Loucy (cell line): ENCODE measurements around the gene DBH.

ENCODE experiments used
- H2AFZ ChIP-seq: fragments of 200-600 bp; sonication (generic); 2 replicates; pipeline ENCODE4 v1.6.0; 2016; ENCODE audit warnings: antibody characterized with exemption, mild to moderate bottlenecking, low read length, moderate library complexity
- H3F3A ChIP-seq: fragments of 200-600 bp; 2 replicates; pipeline ENCODE4 v1.6.0; 2016; ENCODE audit warnings: antibody characterized with exemption, low read depth, mild to moderate bottlenecking
- H3K27me3 ChIP-seq: fragments of 200-600 bp; sonication (generic); 2 replicates; pipeline ENCODE4 v1.6.1; 2014; ENCODE audit warnings: low read length, mild to moderate bottlenecking; ENCODE audit not compliant: insufficient read depth, poor library complexity, severe bottlenecking
- H3K36me3 ChIP-seq: fragments of 200-600 bp; sonication (generic); 2 replicates; pipeline ENCODE4 v1.6.1; 2016; ENCODE audit warnings: low read length; ENCODE audit not compliant: insufficient read depth
- H3K4me1 ChIP-seq: fragments of 200-600 bp; sonication (generic); 2 replicates; pipeline ENCODE4 v1.5.1; 2014; ENCODE audit warnings: low read length, mild to moderate bottlenecking; ENCODE audit not compliant: insufficient read depth, poor library complexity, severe bottlenecking
- H3K4me2 ChIP-seq: fragments of 200-600 bp; sonication (generic); 2 replicates; pipeline ENCODE4 v1.6.0; 2014; ENCODE audit warnings: antibody characterized with exemption, low read length, low read depth, mild to moderate bottlenecking; ENCODE audit not compliant: poor library complexity, severe bottlenecking
- H3K4me3 ChIP-seq: fragments of 200-600 bp; sonication (generic); 2 replicates; pipeline ENCODE4 v1.5.1; 2014; ENCODE audit warnings: low read length, mild to moderate bottlenecking, mixed read lengths; ENCODE audit not compliant: poor library complexity, severe bottlenecking
- H3K79me2 ChIP-seq: fragments of 200-600 bp; sonication (generic); 2 replicates; pipeline ENCODE4 v1.6.1; 2014; ENCODE audit warnings: low read length; ENCODE audit not compliant: insufficient read depth
- H3K9ac ChIP-seq: fragments of 200-600 bp; sonication (generic); 2 replicates; pipeline ENCODE4 v1.6.0; 2014; ENCODE audit warnings: mild to moderate bottlenecking, low read depth, low read length, moderate library complexity; ENCODE audit not compliant: poor library complexity, severe bottlenecking
- H3K9me2 ChIP-seq: fragments of 200-600 bp; sonication (generic); replicated peaks from 2 replicates; pipeline ENCODE4 v1.6.1; 2016; ENCODE audit warnings: low read depth, low read length, mixed read lengths
- H3K9me3 ChIP-seq: fragments of 200-600 bp; sonication (generic); 2 replicates; pipeline ENCODE4 v1.6.1; 2014; ENCODE audit warnings: mild to moderate bottlenecking, antibody characterized with exemption, low read length, low read depth; ENCODE audit not compliant: insufficient read depth
- H4K20me1 ChIP-seq: fragments of 200-600 bp; sonication (generic); 2 replicates; pipeline ENCODE4 v1.6.0; 2014; ENCODE audit warnings: antibody characterized with exemption, low read length, mild to moderate bottlenecking; ENCODE audit not compliant: insufficient read depth, poor library complexity, severe bottlenecking
- EZH2phosphoT487 ChIP-seq: fragments of 200-600 bp; IDR thresholded peaks from 2 replicates; pipeline ENCODE4 v1.6.1; 2018; ENCODE audit warnings: antibody characterized with exemption, mild to moderate bottlenecking, moderate library complexity, borderline replicate concordance
- TF ChIP-seq, protein P1 (sequence below): fragments of 200-600 bp; sonication (generic); conservative IDR thresholded peaks from 2 replicates; pipeline ENCODE4 v1.5.1; 2014; ENCODE audit warnings: mild to moderate bottlenecking, antibody characterized with exemption, low read length

The DBH gene

DNA sequence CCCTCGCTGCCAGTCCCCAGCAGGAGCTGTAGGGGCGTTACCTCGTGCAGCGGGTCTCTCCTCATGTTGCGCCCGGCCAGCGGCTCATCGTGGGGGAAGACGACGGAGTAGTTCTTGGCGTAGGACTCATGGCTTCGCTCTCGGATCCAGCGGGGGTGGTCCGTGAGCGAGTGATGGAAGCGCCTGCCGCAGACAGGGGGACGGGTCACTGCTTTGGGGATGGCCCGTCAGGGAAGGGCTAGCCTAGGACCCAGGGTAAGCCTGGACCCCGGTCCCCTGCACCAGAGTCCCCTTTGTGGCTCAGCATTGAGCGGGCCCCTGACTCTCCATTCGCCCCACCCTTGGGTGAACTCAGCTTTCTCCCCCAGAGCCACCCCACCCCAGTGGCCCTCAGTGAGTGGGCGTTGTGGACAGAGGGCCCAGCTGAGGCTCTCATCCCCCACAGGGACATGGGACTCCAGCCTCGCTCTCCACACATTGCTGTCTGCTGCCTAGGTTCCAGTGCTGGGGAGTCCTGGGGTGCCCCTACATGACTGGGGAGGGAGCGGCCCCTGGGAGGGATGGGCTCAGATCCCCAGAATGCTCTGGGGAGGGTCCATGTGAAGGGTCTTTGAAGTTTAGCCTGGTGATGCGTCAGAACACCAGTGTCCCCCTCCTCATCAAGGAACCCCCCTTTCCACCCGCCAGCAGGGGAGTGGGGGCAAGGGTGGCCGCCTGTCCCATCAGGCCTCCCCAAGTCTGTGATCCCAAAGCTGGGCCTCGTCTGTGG, 72.3 kb downstream of the DBH start:
- H4K20me1 ChIP-seq, result no peaks in the 10 kb centered on the region
- no peaks in the 10 kb centered on the region for H3K27me3 ChIP-seq
- no peaks in the 10 kb centered on the region for H3K79me2 ChIP-seq
- no peak overlapping the region for H3K4me2 ChIP-seq
- TF ChIP-seq, protein P1, sequence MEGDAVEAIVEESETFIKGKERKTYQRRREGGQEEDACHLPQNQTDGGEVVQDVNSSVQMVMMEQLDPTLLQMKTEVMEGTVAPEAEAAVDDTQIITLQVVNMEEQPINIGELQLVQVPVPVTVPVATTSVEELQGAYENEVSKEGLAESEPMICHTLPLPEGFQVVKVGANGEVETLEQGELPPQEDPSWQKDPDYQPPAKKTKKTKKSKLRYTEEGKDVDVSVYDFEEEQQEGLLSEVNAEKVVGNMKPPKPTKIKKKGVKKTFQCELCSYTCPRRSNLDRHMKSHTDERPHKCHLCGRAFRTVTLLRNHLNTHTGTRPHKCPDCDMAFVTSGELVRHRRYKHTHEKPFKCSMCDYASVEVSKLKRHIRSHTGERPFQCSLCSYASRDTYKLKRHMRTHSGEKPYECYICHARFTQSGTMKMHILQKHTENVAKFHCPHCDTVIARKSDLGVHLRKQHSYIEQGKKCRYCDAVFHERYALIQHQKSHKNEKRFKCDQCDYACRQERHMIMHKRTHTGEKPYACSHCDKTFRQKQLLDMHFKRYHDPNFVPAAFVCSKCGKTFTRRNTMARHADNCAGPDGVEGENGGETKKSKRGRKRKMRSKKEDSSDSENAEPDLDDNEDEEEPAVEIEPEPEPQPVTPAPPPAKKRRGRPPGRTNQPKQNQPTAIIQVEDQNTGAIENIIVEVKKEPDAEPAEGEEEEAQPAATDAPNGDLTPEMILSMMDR, result no peak
- TF ChIP-seq EZH2phosphoT487, result no peak
- H3K9ac ChIP-seq, result no peak overlapping the region
- H3K36me3 ChIP-seq, result no peaks in the 10 kb centered on the region
- no peak overlapping the region for H2AFZ ChIP-seq
- no peaks in the 10 kb centered on the region for H3K4me1 ChIP-seq
- H3K4me3 ChIP-seq, result no peak overlapping the region
- H3K9me2 ChIP-seq, result no peaks in the 10 kb centered on the region
- no peaks in the 10 kb centered on the region for H3F3A ChIP-seq
- H3K9me3 ChIP-seq, result no peaks in the 10 kb centered on the region
